ENCODE results near the gene IGF1R. TPM values are rescaled to one million over a fixed set of nuclear protein-coding genes. Genes with fewer than 3 reads are reported as not detected.

The IGF1R gene
- total and polyA plus RNA-seq, 2 donors (not counting 3 experiments of a cell fraction or from before 2014, with no cell fraction given) = 16.1 to 59.1 TPM

DNA sequence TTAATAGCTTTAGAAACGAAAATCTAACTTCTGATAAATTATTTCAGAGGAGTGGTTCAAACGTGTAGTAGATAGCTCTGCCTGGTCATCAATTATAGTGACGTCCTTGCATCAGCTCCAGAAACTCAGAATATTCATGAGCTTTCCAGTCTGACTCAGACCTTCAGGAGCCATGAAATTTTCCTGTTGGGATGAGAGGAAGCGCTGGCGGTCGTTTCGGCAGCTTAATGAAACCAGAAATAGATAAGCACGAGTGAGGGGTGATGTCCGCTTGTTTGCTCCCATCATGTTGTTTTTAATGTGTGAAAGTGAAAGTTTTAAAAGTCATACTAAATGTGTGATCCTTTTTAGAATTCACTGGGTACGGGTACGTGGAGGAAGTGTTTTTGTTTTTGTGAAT, 218.2 kb downstream of the IGF1R start:
- Histone ChIP-seq H3K36me3 (ENCODE audit: control insufficient read depth in 2 of 2, extremely low read depth in 1 of 2, insufficient read depth in 2 of 2, low read length in 2 of 2) (no peaks in the 10 kb centered on the region), H3K4me3 (replicated peaks in 1 of 3; ENCODE audit: insufficient read depth in 1 of 3, low read depth in 1 of 3, low read length in 3 of 3) (peak overlapping the region; percentile 25 to 78 (median 44)), H4K20me1 (replicated peaks; ENCODE audit: control insufficient read depth, extremely low read depth, insufficient read depth, low read length) (no peaks in the 10 kb centered on the region), H3K27me3 (ENCODE audit: control insufficient read depth in 2 of 2, insufficient read depth in 2 of 2, low read length in 2 of 2) (no peaks in the 10 kb centered on the region), H3K4me1 (ENCODE audit: control insufficient read depth, extremely low read depth, insufficient read depth, low read length) (peaks cover 4% of the 10 kb centered on the region), H3K79me2 (ENCODE audit: control insufficient read depth, insufficient read depth, low read length) (no peaks in the 10 kb centered on the region), H3K9me1 (replicated peaks; ENCODE audit: control insufficient read depth, extremely low read depth, insufficient read depth, low read length) (no peaks in the 10 kb centered on the region), H3K9ac (replicated peaks; ENCODE audit: extremely low read depth, insufficient read depth, low read length) (peak overlapping the region; percentile 77), H3K27ac (ENCODE audit: insufficient read depth, low read depth, low read length) (peak overlapping the region; percentile 78), H2AFZ (ENCODE audit: low read depth, low read length) (peak overlapping the region; percentile 58), H3K9me3 (replicated peaks; ENCODE audit: control insufficient read depth, insufficient read depth, low read length) (no peaks in the 10 kb centered on the region), H3K4me2 (ENCODE audit: insufficient read depth, low read length) (peak overlapping the region; percentile 93)
- FAIRE-seq (peak; percentile 77), DNase-seq (ENCODE audit: low read depth, low spot score) (peak; percentile 86)
- ChIA-PET POLR2A (interaction anchor here (0.8 kb wide), 1 partner anchor 55 kb away, joined by 3 read pairs; no protein-coding TSS in a partner anchor), CTCF (interaction anchor here (0.9 to 3.3 kb wide), 11 partner anchors 9 to 347 kb away, joined by 3 to 44 read pairs (median 5); no protein-coding TSS in a partner anchor)
- no TSS peak for BruUV-seq (replicated peaks)
- TF ChIP-seq, protein P1, sequence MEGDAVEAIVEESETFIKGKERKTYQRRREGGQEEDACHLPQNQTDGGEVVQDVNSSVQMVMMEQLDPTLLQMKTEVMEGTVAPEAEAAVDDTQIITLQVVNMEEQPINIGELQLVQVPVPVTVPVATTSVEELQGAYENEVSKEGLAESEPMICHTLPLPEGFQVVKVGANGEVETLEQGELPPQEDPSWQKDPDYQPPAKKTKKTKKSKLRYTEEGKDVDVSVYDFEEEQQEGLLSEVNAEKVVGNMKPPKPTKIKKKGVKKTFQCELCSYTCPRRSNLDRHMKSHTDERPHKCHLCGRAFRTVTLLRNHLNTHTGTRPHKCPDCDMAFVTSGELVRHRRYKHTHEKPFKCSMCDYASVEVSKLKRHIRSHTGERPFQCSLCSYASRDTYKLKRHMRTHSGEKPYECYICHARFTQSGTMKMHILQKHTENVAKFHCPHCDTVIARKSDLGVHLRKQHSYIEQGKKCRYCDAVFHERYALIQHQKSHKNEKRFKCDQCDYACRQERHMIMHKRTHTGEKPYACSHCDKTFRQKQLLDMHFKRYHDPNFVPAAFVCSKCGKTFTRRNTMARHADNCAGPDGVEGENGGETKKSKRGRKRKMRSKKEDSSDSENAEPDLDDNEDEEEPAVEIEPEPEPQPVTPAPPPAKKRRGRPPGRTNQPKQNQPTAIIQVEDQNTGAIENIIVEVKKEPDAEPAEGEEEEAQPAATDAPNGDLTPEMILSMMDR (IDR thresholded peaks at IDR 0.05; ENCODE audit: extremely low read depth in 1 of 2, insufficient read depth in 1 of 2, low read depth in 1 of 2, low read length in 2 of 2) = no peak
- TF ChIP-seq MYC (IDR thresholded peaks at IDR 0.05; ENCODE audit: low read depth, low read length) (no peak), POLR2A (IDR thresholded peaks at IDR 0.05; ENCODE audit: low read depth, low read length) (peak; percentile 16), GATA2 (IDR thresholded peaks at IDR 0.05; ENCODE audit: insufficient read depth, insufficient read length, low read depth, low read length) (no peak), POLR2AphosphoS5 (IDR thresholded peaks at IDR 0.05; ENCODE audit: insufficient read depth, low read depth, low read length) (peak; percentile 17), JUN (IDR thresholded peaks at IDR 0.05; ENCODE audit: borderline replicate concordance, insufficient read depth, insufficient read length, low read depth) (peak; percentile 11), EZH2 (IDR thresholded peaks at IDR 0.05; ENCODE audit: borderline replicate concordance, low read depth, low read length, severe bottlenecking) (no peak), FOS (IDR thresholded peaks at IDR 0.05; ENCODE audit: borderline replicate concordance, insufficient read depth, low read length) (peak; percentile 57)
- TF ChIP-seq, protein P2, sequence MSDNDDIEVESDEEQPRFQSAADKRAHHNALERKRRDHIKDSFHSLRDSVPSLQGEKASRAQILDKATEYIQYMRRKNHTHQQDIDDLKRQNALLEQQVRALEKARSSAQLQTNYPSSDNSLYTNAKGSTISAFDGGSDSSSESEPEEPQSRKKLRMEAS (IDR thresholded peaks at IDR 0.05; ENCODE audit: insufficient read depth, insufficient read length) = no peak
- dilution Hi-C loops (cut with MboI; ENCODE audit: extremely low pct_ligation_motif_present, low sequenced_read_pairs) (no loop called here), intact Hi-C loops (cut with micrococcal nuclease) (loop anchor here (1.0 to 5.0 kb wide), 3 partner anchors 31 to 191 kb away; no protein-coding TSS in a partner anchor)
